B cell (primary cell): ENCODE results near the gene SAMD4A. TPM values are rescaled to one million over a fixed set of nuclear protein-coding genes. Genes with fewer than 3 reads are reported as not detected.

ENCODE experiments used
- ATAC-seq: fragments of 200-7000 bp; cut with Tn5 transposase; one replicate; pipeline ENCODE4 v1.10.0; 2021; ENCODE audit warnings: low read depth, mild to moderate bottlenecking, moderate number of reproducible peaks, moderate library complexity
- CTCF ChIA-PET: fragments of 350-600 bp; sonication (Branson Sonifier 250); formaldehyde crosslinking; loops from one replicate; lab custom pipeline; 2021; ENCODE audit warnings: antibody characterized with exemption, inconsistent platforms; lab: Charles Lee
- POLR2A ChIA-PET: fragments of 350-600 bp; sonication (Branson Sonifier 250); formaldehyde crosslinking; loops from one replicate; lab custom pipeline; 2021; ENCODE audit warnings: antibody characterized with exemption; lab: Charles Lee
- DNase-seq: peaks from one replicate; pipeline ENCODE4 v3.0.0; 2013
- H2AFZ ChIP-seq: 2 replicates; pipeline ENCODE4 v1.6.1; 2012; ENCODE audit warnings: mild to moderate bottlenecking, low read depth, low read length; ENCODE audit not compliant: insufficient read depth, poor library complexity, severe bottlenecking
- H3K27ac ChIP-seq, 2 donors: 1 replicate in 1 of 2; 2 replicates in 1 of 2; pipeline ENCODE4 v1.5.1; 2012 to 2013; ENCODE audit warnings: low read length in 2 of 2, mild to moderate bottlenecking in 2 of 2, moderate library complexity in 1 of 2
- H3K27me3 ChIP-seq, 4 experiments: fragments of 200-600 bp in 1 of 4; sonication (generic) in 1 of 4; replicated peaks in 1 of 4; 1 replicate in 2 of 4; 2 replicates in 2 of 4; pipeline versions ENCODE4 v1.6.1 to v1.7.0; 2013 to 2016; ENCODE audit warnings: low read length in 3 of 4, mild to moderate bottlenecking in 2 of 4, mixed read lengths in 1 of 4, moderate library complexity in 1 of 4; ENCODE audit not compliant: insufficient read depth in 4 of 4, control insufficient read depth in 3 of 4; ENCODE audit errors: control extremely low read depth in 1 of 4
- H3K36me3 ChIP-seq, 2 experiments: replicated peaks in 1 of 2; 1 replicate in 1 of 2; 2 replicates in 1 of 2; pipeline versions ENCODE4 v1.6.1 to v1.7.1; 2013; ENCODE audit warnings: low read length in 1 of 2; ENCODE audit not compliant: insufficient read depth in 2 of 2, control insufficient read depth in 1 of 2; ENCODE audit errors: control extremely low read depth in 1 of 2, extremely low read depth in 1 of 2
- H3K4me1 ChIP-seq, 2 donors: fragments of 200-600 bp in 1 of 2; sonication (generic) in 1 of 2; 1 replicate in 1 of 2; 2 replicates in 1 of 2; pipeline versions ENCODE4 v1.5.1 to v1.6.1; 2013 to 2017; ENCODE audit warnings: low read length in 2 of 2; ENCODE audit not compliant: control insufficient read depth in 2 of 2, insufficient read depth in 2 of 2
- H3K4me2 ChIP-seq: replicated peaks from 2 replicates; pipeline ENCODE3; 2012; ENCODE audit warnings: mild to moderate bottlenecking, low read depth, low read length; ENCODE audit not compliant: poor library complexity, severe bottlenecking
- H3K4me3 ChIP-seq, 5 experiments: fragments of 200-600 bp in 1 of 5; sonication (generic) in 1 of 5; 1 replicate in 3 of 5; 2 replicates in 2 of 5; pipeline versions ENCODE4 v1.5.1 to v1.7.0; 2011 to 2016; ENCODE audit warnings: low read length in 4 of 5, mild to moderate bottlenecking in 4 of 5, low read depth in 2 of 5, control low read depth in 1 of 5, moderate library complexity in 1 of 5; ENCODE audit not compliant: insufficient read depth in 1 of 5; ENCODE audit errors: control extremely low read depth in 1 of 5, extremely low read depth in 1 of 5
- H3K79me2 ChIP-seq: fragments of 200-600 bp; sonication (generic); one replicate; pipeline ENCODE4 v1.6.0; 2016; ENCODE audit warnings: low read length; ENCODE audit not compliant: control insufficient read depth, insufficient read depth
- H3K9ac ChIP-seq: fragments of 200-600 bp; sonication (generic); 2 replicates; pipeline ENCODE4 v1.6.1; 2017; ENCODE audit warnings: mild to moderate bottlenecking, low read length, moderate library complexity
- H3K9me3 ChIP-seq, 3 donors: one replicate each; pipeline versions ENCODE4 v1.6.1 to v1.7.1; 2013; ENCODE audit warnings: low read length in 2 of 3; ENCODE audit not compliant: control insufficient read depth in 2 of 3, insufficient read depth in 1 of 3; ENCODE audit errors: control extremely low read depth in 1 of 3
- H4K20me1 ChIP-seq: 2 replicates; pipeline ENCODE4 v1.6.0; 2012; ENCODE audit warnings: mild to moderate bottlenecking, low read length; ENCODE audit not compliant: insufficient read depth, control insufficient read depth, poor library complexity, severe bottlenecking
- H3K27ac Mint-ChIP-seq: one replicate; pipeline ENCODE4 v1.8.0; 2021; ENCODE audit warnings: mixed read lengths
- H3K27me3 Mint-ChIP-seq: one replicate; pipeline ENCODE4 v1.8.0; 2021; ENCODE audit warnings: mixed read lengths
- H3K4me1 Mint-ChIP-seq: one replicate; pipeline ENCODE4 v1.8.0; 2021; ENCODE audit warnings: mixed read lengths
- H3K4me3 Mint-ChIP-seq: one replicate; pipeline ENCODE4 v1.8.0; 2021; ENCODE audit warnings: mixed read lengths
- H3K9me3 Mint-ChIP-seq: one replicate; pipeline ENCODE4 v1.8.0; 2022; ENCODE audit warnings: mixed read lengths; ENCODE audit not compliant: insufficient read depth
- EZH2 ChIP-seq: IDR thresholded peaks from 2 replicates; pipeline ENCODE4 v1.6.1; 2012; ENCODE audit warnings: borderline replicate concordance, low read depth, mild to moderate bottlenecking, moderate library complexity, low read length; ENCODE audit not compliant: insufficient read depth, poor library complexity, severe bottlenecking
- WGBS: methylation state at CpG from one replicate; pipeline ENCODE4 v1.1.5; 2013; ENCODE audit warnings: missing lambda C conversion rate; ENCODE audit not compliant: insufficient coverage; 5-methylcytosine and 5-hydroxymethylcytosine counted together
- intact Hi-C: fragments of 100-400 bp; cut with micrococcal nuclease; formaldehyde crosslinking; loops from one replicate; pipeline ENCODE4 v1.10.0; 2022
- polyA plus RNA-seq: library from polyadenylated mRNA; depleted of rRNA; stranded (reverse); fragments of >200 nt; gene quantifications from 2 replicates; pipeline ENCODE4 v1.2.3, GENCODE V29; 2012
- total RNA-seq, 2 donors: library from RNA; stranded (reverse); fragments of 120-200 nt in 1 of 2; gene quantifications; 1 replicate in 1 of 2; 2 replicates in 1 of 2; pipeline versions ENCODE4 v1.2.3 to v1.2.4, GENCODE V29; 2013 to 2022
- TF ChIP-seq, protein P1 (sequence below): fragments of 200-600 bp; IDR thresholded peaks from one replicate; pipeline ENCODE4 v1.8.0; 2022; ENCODE audit warnings: antibody characterized with exemption, mild to moderate bottlenecking

Gene SAMD4A
- total and polyA plus RNA-seq, 2 donors (not counting 1 experiment from before 2014, with no cell fraction given): 5.7 to 13.7 TPM

DNA sequence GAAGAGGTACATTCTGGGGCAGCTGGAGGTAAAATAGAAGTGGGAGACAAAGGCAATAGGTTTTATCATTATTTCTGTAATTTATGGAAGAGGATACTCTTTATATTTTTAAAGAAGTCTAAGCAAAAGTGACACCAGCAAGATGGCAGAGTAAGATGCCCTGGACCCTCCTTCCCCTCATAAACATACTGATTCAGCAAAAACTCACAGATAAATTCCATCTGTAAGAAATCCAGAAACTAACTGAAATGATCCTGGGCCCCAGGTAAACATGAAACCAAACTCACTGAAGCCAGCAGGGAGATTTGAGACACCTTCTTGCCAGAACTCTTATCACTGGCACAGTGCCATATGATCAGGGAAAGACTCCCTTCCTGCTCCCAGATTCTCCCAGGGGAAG lies 255.8 kb downstream of the SAMD4A start:
- H3K79me2 ChIP-seq: no peaks in the 10 kb centered on the region
- peaks cover 16% of the 10 kb centered on the region for H3K9me3 Mint-ChIP-seq
- H3K4me2 ChIP-seq: no peak overlapping the region
- no peaks in the 10 kb centered on the region for H3K36me3 ChIP-seq
- DNase-seq: no peak
- H3K9ac ChIP-seq: no peak overlapping the region
- peaks cover 4 to 20% (median 11%) of the 10 kb centered on the region in 3 donors for H3K9me3 ChIP-seq
- no peak overlapping the region for H3K27ac Mint-ChIP-seq
- no peak overlapping the region for H3K4me3 ChIP-seq
- intact Hi-C loops: no loop called here
- CTCF ChIA-PET: no interaction called here
- no peak overlapping the region for H3K27ac ChIP-seq
- no peak for TF ChIP-seq EZH2
- TF ChIP-seq, protein P1, sequence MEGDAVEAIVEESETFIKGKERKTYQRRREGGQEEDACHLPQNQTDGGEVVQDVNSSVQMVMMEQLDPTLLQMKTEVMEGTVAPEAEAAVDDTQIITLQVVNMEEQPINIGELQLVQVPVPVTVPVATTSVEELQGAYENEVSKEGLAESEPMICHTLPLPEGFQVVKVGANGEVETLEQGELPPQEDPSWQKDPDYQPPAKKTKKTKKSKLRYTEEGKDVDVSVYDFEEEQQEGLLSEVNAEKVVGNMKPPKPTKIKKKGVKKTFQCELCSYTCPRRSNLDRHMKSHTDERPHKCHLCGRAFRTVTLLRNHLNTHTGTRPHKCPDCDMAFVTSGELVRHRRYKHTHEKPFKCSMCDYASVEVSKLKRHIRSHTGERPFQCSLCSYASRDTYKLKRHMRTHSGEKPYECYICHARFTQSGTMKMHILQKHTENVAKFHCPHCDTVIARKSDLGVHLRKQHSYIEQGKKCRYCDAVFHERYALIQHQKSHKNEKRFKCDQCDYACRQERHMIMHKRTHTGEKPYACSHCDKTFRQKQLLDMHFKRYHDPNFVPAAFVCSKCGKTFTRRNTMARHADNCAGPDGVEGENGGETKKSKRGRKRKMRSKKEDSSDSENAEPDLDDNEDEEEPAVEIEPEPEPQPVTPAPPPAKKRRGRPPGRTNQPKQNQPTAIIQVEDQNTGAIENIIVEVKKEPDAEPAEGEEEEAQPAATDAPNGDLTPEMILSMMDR: no peak
- no peaks in the 10 kb centered on the region for H3K4me1 ChIP-seq
- H3K27me3 Mint-ChIP-seq: no peaks in the 10 kb centered on the region
- H4K20me1 ChIP-seq: no peaks in the 10 kb centered on the region
- POLR2A ChIA-PET: no interaction called here
- H3K4me1 Mint-ChIP-seq: no peaks in the 10 kb centered on the region
- no peak for ATAC-seq
- no peak overlapping the region for H3K4me3 Mint-ChIP-seq
- peaks cover 0 to 3% (median 0%) of the 10 kb centered on the region in 4 experiments for H3K27me3 ChIP-seq
- no peak overlapping the region for H2AFZ ChIP-seq

DNA sequence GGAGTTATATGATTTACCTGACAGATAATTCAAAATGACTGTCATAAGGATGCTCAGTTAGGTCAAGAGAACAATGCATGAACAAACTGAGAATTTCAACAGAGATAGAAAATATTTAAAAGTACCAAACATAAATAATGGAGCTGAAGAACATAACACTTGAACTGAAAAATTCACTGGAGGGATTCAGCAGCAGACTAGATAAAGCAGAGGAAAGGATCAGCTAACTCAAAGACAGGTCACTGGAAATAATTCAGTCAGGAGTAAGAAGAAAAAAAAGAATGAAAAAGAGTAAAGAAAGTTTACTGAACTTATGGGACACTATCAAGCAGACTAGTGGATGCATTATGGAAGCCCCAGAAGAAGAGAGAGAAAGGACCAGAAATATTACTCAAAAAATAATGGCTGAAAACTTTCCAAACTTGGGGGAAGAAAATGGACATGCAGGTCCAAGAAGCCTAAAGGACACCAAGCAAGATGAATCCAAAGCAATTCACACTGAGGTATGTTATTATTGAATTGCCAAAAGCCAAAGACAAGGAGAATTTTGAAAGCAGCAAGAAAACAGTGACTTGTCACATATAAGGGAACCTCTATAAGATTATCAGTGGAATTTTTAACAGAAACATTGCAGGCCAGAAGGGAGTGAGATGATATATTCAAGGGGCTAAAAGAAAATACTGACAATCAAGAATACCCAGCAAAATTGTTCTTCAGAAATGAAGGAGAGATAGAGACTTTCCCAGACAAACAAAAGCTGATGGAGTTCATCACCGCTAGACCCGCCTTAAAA lies 257.0 kb downstream of the SAMD4A start:
- Histone ChIP-seq H3K4me3 (no peak overlapping the region), H3K27ac (no peak overlapping the region), H3K27me3 (no peaks in the 10 kb centered on the region), H3K9ac (no peak overlapping the region), H3K9me3 (peaks cover 4 to 20% (median 11%) of the 10 kb centered on the region in 3 donors), H4K20me1 (no peaks in the 10 kb centered on the region), H2AFZ (no peak overlapping the region), H3K79me2 (no peaks in the 10 kb centered on the region), H3K36me3 (no peaks in the 10 kb centered on the region), H3K4me2 (no peak overlapping the region), H3K4me1 (no peaks in the 10 kb centered on the region)
- TF ChIP-seq, protein P1: no peak
- TF ChIP-seq EZH2: no peak
- Mint-ChIP-seq H3K27me3 (no peaks in the 10 kb centered on the region), H3K9me3 (peaks cover 16% of the 10 kb centered on the region), H3K4me3 (no peak overlapping the region), H3K27ac (no peak overlapping the region), H3K4me1 (no peaks in the 10 kb centered on the region)
- DNase-seq (no peak), ATAC-seq (no peak)
- WGBS: no CpG with 5 or more reads among the region's 2 CpGs
- ChIA-PET POLR2A (no interaction called here), CTCF (no interaction called here)
- intact Hi-C loops: no loop called here
